ENCODE measurements around the gene CTTNBP2NL.

DNA sequence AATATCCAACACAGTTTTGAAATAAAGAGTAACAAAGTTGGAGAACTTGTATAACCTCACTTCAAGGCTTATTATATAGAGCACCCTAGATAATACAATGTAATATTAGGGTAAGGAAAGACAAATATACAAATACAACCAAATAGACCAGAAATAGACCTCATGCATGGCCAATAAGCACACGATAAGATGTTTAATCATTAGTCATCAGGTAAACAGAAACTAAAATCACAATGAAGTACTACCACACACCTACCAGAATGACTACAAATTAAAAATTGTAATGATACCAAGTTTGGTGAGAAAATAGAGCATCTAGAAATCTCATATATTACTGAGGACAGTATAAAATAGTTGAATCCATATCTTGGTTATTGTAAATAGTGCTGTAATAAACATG lies 20.3 kb upstream of the CTTNBP2NL start:
- TF ChIP-seq POLR2A (IDR thresholded peaks at IDR 0.05), result no peak
- TF ChIP-seq, protein P1, sequence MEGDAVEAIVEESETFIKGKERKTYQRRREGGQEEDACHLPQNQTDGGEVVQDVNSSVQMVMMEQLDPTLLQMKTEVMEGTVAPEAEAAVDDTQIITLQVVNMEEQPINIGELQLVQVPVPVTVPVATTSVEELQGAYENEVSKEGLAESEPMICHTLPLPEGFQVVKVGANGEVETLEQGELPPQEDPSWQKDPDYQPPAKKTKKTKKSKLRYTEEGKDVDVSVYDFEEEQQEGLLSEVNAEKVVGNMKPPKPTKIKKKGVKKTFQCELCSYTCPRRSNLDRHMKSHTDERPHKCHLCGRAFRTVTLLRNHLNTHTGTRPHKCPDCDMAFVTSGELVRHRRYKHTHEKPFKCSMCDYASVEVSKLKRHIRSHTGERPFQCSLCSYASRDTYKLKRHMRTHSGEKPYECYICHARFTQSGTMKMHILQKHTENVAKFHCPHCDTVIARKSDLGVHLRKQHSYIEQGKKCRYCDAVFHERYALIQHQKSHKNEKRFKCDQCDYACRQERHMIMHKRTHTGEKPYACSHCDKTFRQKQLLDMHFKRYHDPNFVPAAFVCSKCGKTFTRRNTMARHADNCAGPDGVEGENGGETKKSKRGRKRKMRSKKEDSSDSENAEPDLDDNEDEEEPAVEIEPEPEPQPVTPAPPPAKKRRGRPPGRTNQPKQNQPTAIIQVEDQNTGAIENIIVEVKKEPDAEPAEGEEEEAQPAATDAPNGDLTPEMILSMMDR (IDR thresholded peaks at IDR 0.05), result no peak
- no peak for TF ChIP-seq EP300 (IDR thresholded peaks at IDR 0.05)

Measured in ovary (tissue), 3 donors.